PFSK-1 (cell line): ENCODE results near the gene HS3ST3A1.

Experiments used
- FOXP2 ChIP-seq: optimal IDR thresholded peaks from 2 replicates; pipeline ENCODE3; 2011; ENCODE audit warnings: borderline replicate concordance, control low read depth, inconsistent platforms; ENCODE audit not compliant: insufficient read depth; ENCODE audit errors: extremely low read length, extremely low read depth
- POLR2AphosphoS5 ChIP-seq: IDR thresholded peaks from 2 replicates; pipeline ENCODE4 v1.6.1; 2012; ENCODE audit warnings: low read depth, mild to moderate bottlenecking, control low read depth, low read length, moderate library complexity

- TF ChIP-seq FOXP2, result no peak
- TF ChIP-seq POLR2AphosphoS5, result no peak
These were observed 3.2 kb downstream of the HS3ST3A1 start for GRCh38 chr17:13598353-13599167.
